ENCODE data around the gene AMELY.

DNA sequence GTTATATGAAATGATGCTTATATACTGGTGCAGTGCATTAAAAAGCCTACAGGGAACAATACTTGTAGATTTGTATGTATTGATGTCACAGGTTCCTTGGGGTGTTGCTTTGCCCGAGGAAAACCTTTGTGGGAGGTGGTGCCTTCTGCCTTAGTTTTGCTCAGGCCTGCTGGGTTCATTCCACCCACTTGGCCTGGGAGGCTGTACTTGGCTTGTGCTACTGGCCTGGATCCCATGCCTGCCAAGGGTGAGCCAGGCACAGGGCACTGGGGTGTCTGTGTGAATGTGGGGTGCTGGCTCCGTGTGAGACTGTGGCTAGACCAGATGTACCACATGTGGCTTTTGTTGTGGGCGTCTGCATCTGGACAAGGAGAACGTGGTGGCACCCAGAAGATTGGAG, 16.7 kb upstream of the AMELY start:
- TF ChIP-seq, protein P1, sequence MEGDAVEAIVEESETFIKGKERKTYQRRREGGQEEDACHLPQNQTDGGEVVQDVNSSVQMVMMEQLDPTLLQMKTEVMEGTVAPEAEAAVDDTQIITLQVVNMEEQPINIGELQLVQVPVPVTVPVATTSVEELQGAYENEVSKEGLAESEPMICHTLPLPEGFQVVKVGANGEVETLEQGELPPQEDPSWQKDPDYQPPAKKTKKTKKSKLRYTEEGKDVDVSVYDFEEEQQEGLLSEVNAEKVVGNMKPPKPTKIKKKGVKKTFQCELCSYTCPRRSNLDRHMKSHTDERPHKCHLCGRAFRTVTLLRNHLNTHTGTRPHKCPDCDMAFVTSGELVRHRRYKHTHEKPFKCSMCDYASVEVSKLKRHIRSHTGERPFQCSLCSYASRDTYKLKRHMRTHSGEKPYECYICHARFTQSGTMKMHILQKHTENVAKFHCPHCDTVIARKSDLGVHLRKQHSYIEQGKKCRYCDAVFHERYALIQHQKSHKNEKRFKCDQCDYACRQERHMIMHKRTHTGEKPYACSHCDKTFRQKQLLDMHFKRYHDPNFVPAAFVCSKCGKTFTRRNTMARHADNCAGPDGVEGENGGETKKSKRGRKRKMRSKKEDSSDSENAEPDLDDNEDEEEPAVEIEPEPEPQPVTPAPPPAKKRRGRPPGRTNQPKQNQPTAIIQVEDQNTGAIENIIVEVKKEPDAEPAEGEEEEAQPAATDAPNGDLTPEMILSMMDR (IDR thresholded peaks at IDR 0.05) = no peak
- TF ChIP-seq POLR2A (IDR thresholded peaks at IDR 0.05) = no peak

All from adrenal gland (tissue), 5 donors.